DMS 273 (cell line): ENCODE measurements around the gene HSPB7.
"Not testable (repeated sequence)": the region's sequence is repeated elsewhere in the genome, so short reads cannot be mapped to it uniquely, and the experiment has no call there.

Experiments used
- DNase-seq: peaks from one replicate; lab custom pipeline; 2025; ENCODE audit not compliant: unreplicated experiment; lab: John Stamatoyannopoulos, UW

Gene HSPB7

GRCh38 chr1:15985611-15986297 lies 32.1 kb downstream of the HSPB7 start:
- no peak for DNase-seq

GRCh38 chr1:15983275-15983674 lies 34.6 kb downstream of the HSPB7 start:
- no peak for DNase-seq

- no peak for DNase-seq
These were observed 36.2 kb downstream of the HSPB7 start for GRCh38 chr1:15981679-15982078.

GRCh38 chr1:15977947-15978346 lies 39.9 kb downstream of the HSPB7 start:
- not testable (repeated sequence) for DNase-seq

GRCh38 chr1:15975805-15976680 lies 41.8 kb downstream of the HSPB7 start, which contains the start of gene ZBTB17:
ZBTB17 (minus strand) TSS chr1:15976101; CDS start chr1:15948495, 27,606 bp downstream.
- peak; percentile 98 for DNase-seq

- DNase-seq: peak; percentile 77
These were observed 42.5 kb downstream of the HSPB7 start for GRCh38 chr1:15975358-15975804.

GRCh38 chr1:15974855-15975254 lies 43.0 kb downstream of the HSPB7 start:
- DNase-seq: no peak

- DNase-seq: no peak
These were observed 44.1 kb downstream of the HSPB7 start for GRCh38 chr1:15973772-15974171.

- no peak for DNase-seq
These were observed 45.4 kb downstream of the HSPB7 start for GRCh38 chr1:15972409-15972808.

- DNase-seq: no peak
These were observed 46.9 kb downstream of the HSPB7 start for GRCh38 chr1:15970911-15971310.

GRCh38 chr1:15969321-15969880 lies 48.4 kb downstream of the HSPB7 start:
- DNase-seq: no peak

GRCh38 chr1:15968172-15968571 lies 49.7 kb downstream of the HSPB7 start:
- no peak for DNase-seq

- DNase-seq: no peak
These were observed 50.9 kb downstream of the HSPB7 start for GRCh38 chr1:15966956-15967344.

- DNase-seq: no peak
These were observed 51.5 kb downstream of the HSPB7 start for GRCh38 chr1:15966081-15966955.

GRCh38 chr1:15965228-15965767 lies 52.5 kb downstream of the HSPB7 start:
- no peak for DNase-seq
